Left lung (tissue), 10 donors: ENCODE results near the gene SLC24A3. TPM values are rescaled to one million over a fixed set of nuclear protein-coding genes. Genes with fewer than 3 reads are reported as not detected.
"Not testable (repeated sequence)": the region's sequence is repeated elsewhere in the genome, so short reads cannot be mapped to it uniquely, and the experiment has no call there.

Source experiments
- ATAC-seq: fragments of 200-7000 bp; cut with Tn5 transposase; one replicate; pipeline ENCODE4 v1.9.1; 2020; ENCODE audit warnings: moderate library complexity
- DNase-seq, 4 donors: peaks; one replicate each; pipeline ENCODE4 v3.0.0-alpha.2; 2013 to 2020
- H3K27ac ChIP-seq, 2 donors: fragments of 200-600 bp; sonication (generic) in 1 of 2; one replicate each; pipeline versions ENCODE4 v1.5.0 to v1.8.0; 2020 to 2021
- H3K27me3 ChIP-seq, 2 donors: fragments of 200-600 bp; sonication (generic) in 1 of 2; one replicate each; pipeline versions ENCODE4 v1.5.0 to v1.8.0; 2020 to 2021
- H3K36me3 ChIP-seq, 2 donors: fragments of 200-600 bp; sonication (generic) in 1 of 2; one replicate each; pipeline versions ENCODE4 v1.5.0 to v1.8.0; 2020 to 2021
- H3K4me1 ChIP-seq, 2 donors: fragments of 200-600 bp; one replicate each; pipeline ENCODE4 v1.8.0; 2021
- H3K4me3 ChIP-seq, 2 donors: fragments of 200-600 bp; sonication (generic) in 1 of 2; one replicate each; pipeline versions ENCODE4 v1.5.0 to v1.8.0; 2020 to 2021; ENCODE audit warnings: mild to moderate bottlenecking in 1 of 2
- H3K9me3 ChIP-seq, 2 donors: fragments of 200-600 bp; sonication (generic) in 1 of 2; one replicate each; pipeline versions ENCODE4 v1.5.0 to v1.8.0; 2020 to 2021
- intact Hi-C, 2 donors: fragments of 100-400 bp; cut with DNase I; formaldehyde crosslinking; loops; one replicate each; pipeline versions ENCODE4 v1.11.2 to v1.14.2; 2022
- polyA plus RNA-seq, 6 donors: library from polyadenylated mRNA; unstranded; fragments of 120-200 nt; gene quantifications; one replicate each; pipeline ENCODE4 v1.2.1, GENCODE V29; 2013; ENCODE audit not compliant: insufficient read length in 6 of 6
- total RNA-seq, 2 donors: library from RNA; stranded (reverse); fragmentation: NEBNext Ultra II Directional; extraction: Animal tissue kit (Norgen Biotek cat#: 25700); gene quantifications; one replicate each; pipeline ENCODE4 v1.2.1, GENCODE V29; 2021
- TF ChIP-seq, protein P1 (sequence below), 2 donors: fragments of 200-600 bp; sonication (generic) in 1 of 2; IDR thresholded peaks; one replicate each; pipeline versions ENCODE4 v1.5.0 to v1.8.0; 2021; ENCODE audit warnings: antibody characterized with exemption in 2 of 2
- donor health status: DM: no; HTN: yes; CAD: no.
- donor health status: DM: no; HTN: no; CAD: no.

Gene SLC24A3
- total and polyA plus RNA-seq, 8 donors: 4.4 to 8.7 (median 6.6) TPM

DNA sequence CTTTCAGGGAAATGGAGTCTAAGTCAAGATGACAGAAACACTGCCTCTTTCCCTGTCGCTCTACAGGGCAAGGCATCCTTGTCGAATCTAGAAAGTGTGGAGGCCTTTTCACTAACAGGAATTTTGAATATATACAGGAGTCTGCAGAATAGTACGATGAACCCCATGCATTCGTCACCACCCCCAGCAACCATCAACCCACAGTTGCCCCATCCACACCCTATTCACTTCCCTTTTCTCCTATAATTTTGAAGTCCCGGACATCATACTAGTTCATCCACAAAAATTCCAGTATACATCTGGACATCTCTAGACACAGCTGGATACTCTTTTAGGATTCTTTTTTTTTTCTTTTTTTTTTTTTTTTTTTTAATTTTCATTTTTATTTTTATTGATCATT lies 464.9 kb downstream of the SLC24A3 start:
- TF ChIP-seq, protein P1, sequence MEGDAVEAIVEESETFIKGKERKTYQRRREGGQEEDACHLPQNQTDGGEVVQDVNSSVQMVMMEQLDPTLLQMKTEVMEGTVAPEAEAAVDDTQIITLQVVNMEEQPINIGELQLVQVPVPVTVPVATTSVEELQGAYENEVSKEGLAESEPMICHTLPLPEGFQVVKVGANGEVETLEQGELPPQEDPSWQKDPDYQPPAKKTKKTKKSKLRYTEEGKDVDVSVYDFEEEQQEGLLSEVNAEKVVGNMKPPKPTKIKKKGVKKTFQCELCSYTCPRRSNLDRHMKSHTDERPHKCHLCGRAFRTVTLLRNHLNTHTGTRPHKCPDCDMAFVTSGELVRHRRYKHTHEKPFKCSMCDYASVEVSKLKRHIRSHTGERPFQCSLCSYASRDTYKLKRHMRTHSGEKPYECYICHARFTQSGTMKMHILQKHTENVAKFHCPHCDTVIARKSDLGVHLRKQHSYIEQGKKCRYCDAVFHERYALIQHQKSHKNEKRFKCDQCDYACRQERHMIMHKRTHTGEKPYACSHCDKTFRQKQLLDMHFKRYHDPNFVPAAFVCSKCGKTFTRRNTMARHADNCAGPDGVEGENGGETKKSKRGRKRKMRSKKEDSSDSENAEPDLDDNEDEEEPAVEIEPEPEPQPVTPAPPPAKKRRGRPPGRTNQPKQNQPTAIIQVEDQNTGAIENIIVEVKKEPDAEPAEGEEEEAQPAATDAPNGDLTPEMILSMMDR (IDR thresholded peaks at IDR 0.05): no peak
- Histone ChIP-seq H3K27ac (no peak overlapping the region), H3K27me3 (no peaks in the 10 kb centered on the region), H3K9me3 (no peaks in the 10 kb centered on the region), H3K36me3 (no peaks in the 10 kb centered on the region), H3K4me3 (no peak overlapping the region), H3K4me1 (no peaks in the 10 kb centered on the region)
- ATAC-seq: no peak
- intact Hi-C loops: no loop called here
- no peak for DNase-seq

DNA sequence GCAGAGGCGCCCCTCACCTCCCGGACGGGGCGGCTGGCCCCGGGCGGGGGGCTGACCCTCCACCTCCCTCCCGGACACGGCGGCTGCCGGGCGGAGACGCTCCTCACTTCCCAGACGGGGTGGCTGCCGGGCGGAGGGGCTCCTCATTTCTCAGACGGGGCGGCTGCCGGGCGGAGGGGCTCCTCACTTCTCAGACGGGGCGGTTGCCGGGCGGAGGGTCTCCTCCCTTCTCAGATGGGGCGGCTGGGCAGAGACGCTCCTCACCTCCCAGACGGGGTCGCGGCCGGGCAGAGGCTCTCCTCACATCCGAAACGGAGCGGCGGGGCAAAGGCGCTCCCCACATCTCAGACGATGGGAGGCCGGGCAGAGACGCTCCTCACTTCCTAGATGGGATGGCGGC lies 466.1 kb downstream of the SLC24A3 start:
- H3K27me3 ChIP-seq, H3K36me3 ChIP-seq, H3K4me3 ChIP-seq, ATAC-seq, H3K9me3 ChIP-seq, intact Hi-C loops, H3K27ac ChIP-seq, H3K4me1 ChIP-seq, DNase-seq: not testable (repeated sequence)

DNA sequence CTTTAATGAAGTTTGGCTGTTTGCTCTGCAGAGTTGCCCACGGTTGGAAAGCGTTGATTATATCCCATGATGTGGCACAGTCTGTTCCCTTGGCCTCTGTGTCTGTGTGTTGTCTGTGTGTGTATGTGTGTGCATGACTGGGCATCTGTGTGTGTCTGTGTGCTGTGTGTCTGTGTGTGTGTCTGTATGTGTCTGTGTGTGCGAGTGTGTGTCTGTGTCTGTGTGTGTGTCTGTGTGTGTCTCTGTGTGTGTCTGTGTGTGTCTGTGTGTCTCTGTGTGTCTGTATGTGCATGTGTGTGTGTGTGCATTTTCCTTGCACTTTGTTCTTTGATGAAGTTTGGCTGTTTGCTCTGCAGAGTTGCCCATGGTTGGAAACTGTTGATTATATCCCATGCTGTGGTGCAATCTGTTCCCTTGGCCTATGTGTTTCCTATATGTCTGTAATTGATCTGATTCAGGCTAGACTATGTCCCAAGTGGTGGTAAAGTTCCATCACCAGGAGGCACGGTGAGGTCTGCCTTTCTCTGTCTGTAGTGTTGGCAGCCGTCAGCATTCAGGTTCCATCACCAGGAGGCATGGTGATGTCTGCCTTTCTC lies 467.6 kb downstream of the SLC24A3 start:
- intact Hi-C loops: no loop called here
- H3K27ac ChIP-seq: no peak overlapping the region
- TF ChIP-seq, protein P1 (IDR thresholded peaks at IDR 0.05): no peak
- H3K9me3 ChIP-seq: no peaks in the 10 kb centered on the region
- H3K4me3 ChIP-seq: no peak overlapping the region
- DNase-seq (no peak), ATAC-seq (no peak)
- H3K36me3 ChIP-seq: no peaks in the 10 kb centered on the region
- H3K4me1 ChIP-seq: no peaks in the 10 kb centered on the region
- H3K27me3 ChIP-seq: no peaks in the 10 kb centered on the region

DNA sequence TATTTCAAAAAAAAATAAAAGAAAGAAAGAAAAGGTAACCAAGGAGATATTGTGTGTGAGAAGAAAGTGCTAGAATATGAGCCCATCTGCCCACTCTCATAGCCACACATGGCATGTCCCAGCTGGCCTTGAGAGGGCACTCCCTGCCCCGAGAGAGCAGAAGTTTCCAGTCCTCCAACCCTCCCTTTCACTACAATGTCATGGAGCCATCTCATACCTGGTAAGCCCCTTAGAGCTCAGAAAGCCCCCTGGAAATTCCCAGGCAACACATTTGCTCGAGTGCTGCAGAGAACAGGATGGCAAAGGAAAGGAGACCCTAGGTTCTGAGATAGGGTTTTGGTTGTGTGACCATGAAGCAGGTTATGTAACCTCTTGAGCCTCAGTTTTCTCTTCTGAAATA lies 469.8 kb downstream of the SLC24A3 start:
- intact Hi-C loops: no loop called here
- Histone ChIP-seq H3K4me1 (no peaks in the 10 kb centered on the region), H3K36me3 (no peaks in the 10 kb centered on the region), H3K9me3 (no peaks in the 10 kb centered on the region), H3K27ac (no peak overlapping the region), H3K4me3 (no peak overlapping the region), H3K27me3 (no peaks in the 10 kb centered on the region)
- ATAC-seq: no peak
- TF ChIP-seq, protein P1 (IDR thresholded peaks at IDR 0.05): no peak
- no peak for DNase-seq

DNA sequence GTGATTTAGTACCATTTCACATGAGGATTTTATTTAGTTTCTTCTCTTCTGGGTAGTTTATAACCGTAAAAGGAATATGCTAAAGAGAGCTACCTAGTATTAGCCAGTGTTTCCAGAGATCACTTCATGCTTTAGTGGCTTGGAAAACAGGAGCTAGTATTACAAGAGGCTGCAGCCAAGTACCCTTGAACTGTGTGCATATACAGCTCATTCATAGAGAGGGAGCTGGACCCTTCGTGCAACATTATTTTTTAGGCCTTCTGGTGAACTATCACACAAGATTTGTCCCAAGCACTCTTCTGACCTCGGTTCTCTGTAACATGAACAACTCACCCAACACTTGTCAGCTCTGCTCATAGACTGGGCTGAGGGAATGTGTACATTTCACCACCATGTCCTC lies 470.7 kb downstream of the SLC24A3 start:
- intact Hi-C loops: no loop called here
- H3K4me1 ChIP-seq: no peaks in the 10 kb centered on the region
- ATAC-seq (peak; percentile 94), DNase-seq (peak in 1 of 4 donors; percentile 55)
- TF ChIP-seq, protein P1 (IDR thresholded peaks at IDR 0.05): no peak
- H3K27ac ChIP-seq: no peak overlapping the region
- H3K36me3 ChIP-seq: no peaks in the 10 kb centered on the region
- no peak overlapping the region for H3K4me3 ChIP-seq
- no peaks in the 10 kb centered on the region for H3K9me3 ChIP-seq
- H3K27me3 ChIP-seq: no peaks in the 10 kb centered on the region

DNA sequence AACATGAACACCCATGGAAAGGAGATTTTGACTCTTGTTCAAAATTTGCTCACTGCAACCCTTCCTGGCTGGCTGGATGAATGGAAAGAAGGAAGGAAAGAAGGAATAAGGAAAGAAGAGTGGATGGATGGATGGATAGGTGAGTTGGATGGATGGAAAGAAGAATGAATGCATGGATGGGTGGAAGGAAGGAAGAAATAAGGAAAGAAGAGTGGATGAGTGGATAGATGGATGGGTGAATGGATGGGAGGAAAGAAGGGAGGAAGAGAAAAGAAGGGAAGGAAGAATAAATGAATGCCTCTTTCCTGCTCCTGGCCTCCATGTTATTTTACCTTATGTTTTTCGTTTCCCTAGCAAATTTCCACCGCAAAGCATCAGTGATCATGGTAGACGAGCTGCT lies 471.4 kb downstream of the SLC24A3 start:
- ATAC-seq: no peak
- intact Hi-C loops: no loop called here
- TF ChIP-seq, protein P1 (IDR thresholded peaks at IDR 0.05): no peak
- Histone ChIP-seq H3K4me1 (no peaks in the 10 kb centered on the region), H3K27ac (no peak overlapping the region), H3K4me3 (no peak overlapping the region), H3K27me3 (no peaks in the 10 kb centered on the region), H3K9me3 (no peaks in the 10 kb centered on the region), H3K36me3 (no peaks in the 10 kb centered on the region)
- DNase-seq: no peak
